Activated CD8-positive, alpha-beta memory T cell treated with anti-CD3 and anti-CD28 coated beads for 48 hours (primary cell): ENCODE data around the gene FGD6.
A peak's percentile ranks its signal among the peaks of the same experiment; 100 is the strongest.
"Not testable (repeated sequence)": the region's sequence is repeated elsewhere in the genome, so short reads cannot be mapped to it uniquely, and the experiment has no call there.

Source experiments
- DNase-seq, 3 experiments: peaks; one replicate each; pipeline ENCODE4 v3.0.0-alpha.2; 2020; ENCODE audit warnings: low read depth in 2 of 3, low spot score in 2 of 3

Gene FGD6

DNA sequence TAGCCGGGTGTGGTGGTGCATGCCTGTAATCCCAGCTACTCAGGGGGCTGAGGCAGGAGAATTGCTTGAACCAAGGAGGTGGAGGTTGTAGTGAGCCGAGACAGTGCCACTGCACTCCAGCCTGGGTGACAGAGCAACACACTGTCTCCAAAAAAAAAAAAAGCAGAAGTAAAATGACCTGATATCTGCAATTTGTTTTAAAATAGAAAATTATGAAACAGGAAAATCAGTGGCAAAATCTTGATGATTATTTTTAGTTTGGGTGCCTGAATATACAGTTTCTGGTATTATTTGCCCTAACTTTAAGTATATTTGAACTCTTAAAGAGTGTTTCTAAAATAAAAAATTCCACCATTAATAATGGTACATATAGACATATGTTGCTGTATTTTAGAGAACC is 121.4 kb downstream of the FGD6 start:
- DNase-seq, result not testable (repeated sequence)

DNA sequence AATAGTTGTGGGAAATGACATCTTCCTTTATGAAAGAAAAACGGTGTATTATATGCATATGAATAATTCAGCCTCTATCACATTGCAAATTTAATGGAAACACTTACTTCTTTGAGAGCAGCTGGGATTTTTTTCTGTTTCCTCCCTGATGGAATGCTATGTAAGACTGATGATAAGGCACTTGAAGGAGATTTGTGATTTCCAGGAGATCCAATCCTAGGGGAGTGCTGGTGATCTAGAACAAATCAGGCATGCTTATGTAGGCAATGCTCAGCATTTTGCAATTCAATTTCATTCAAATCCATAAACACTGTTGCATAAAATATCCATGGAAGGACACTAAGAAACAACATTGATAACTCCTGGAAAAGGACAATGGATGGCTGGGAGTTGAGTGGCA is 127.8 kb downstream of the FGD6 start:
- no peak for DNase-seq

DNA sequence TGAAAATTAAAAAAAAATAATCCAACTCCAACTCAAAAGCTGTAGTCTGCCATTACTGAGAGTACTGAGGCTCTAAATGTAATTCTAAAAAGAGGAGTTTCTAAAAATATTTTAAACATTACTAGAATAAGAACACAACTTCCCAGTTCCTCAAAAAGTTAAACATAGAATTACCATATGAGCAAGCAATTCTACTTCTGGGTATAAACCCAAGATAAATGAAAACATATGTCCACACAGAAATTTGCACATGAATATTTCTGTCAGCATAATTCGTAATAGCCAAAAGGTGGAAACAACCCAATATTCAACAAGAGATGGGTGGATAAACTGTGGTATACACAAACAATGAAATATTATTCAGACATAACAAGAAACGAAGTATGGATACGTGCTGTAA is 128.9 kb downstream of the FGD6 start:
- DNase-seq, result no peak

DNA sequence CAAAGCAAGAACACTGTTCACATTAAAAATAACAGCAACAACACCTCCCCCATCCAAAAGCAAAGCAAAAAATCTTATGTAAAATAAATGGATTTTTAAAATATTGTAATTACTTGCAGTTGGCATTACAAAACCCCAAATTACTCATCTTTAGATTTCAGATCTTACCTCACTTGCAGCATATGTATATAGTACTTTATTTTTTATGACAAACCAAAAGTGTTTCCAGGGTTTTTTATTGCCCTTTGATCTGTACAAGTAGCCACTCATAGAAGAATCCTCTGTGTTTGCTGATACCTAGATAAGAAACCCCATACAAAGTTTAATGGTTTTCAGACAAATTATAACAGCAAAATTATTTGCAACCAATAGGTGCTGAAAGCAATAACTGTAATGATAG is 131.7 kb downstream of the FGD6 start:
- DNase-seq, result no peak

DNA sequence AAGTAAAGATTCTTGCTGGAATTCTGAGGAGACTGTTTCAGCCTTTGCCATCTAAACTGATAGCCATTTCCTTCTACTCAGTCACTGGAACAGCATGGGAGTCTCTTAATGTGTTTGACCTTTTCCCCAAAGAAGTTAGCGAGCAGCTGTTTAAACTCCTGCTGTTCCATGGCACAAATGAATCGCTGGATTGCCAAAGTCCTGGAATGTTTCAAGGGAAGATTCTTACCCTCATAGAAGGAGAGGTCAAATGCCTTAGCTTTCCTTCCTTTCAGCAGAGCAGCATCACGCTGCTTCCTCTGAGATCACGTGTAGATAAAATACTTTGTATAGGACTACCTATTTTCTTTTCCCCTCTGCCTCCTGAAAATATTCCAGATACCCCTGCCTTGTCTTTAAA is 133.3 kb downstream of the FGD6 start:
- no peak for DNase-seq

DNA sequence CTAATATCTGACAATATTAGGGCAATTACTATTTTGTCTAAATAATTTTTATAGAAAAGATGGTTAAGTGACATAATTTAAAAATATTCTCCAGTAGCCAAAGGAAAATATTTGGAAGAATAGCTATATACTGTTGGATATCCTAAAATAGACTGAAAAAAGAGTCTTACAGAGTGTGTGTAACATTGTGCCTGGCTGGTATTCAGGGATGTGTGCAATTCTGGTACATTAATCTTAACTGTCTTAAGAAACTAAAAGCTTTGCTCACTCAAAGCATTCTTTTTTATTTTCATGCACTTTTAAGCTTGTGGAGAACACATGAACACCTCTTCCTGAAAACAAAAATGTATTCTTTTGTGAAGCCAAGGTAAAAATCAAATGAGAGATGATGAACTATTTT is 133.8 kb downstream of the FGD6 start:
- DNase-seq, result no peak

DNA sequence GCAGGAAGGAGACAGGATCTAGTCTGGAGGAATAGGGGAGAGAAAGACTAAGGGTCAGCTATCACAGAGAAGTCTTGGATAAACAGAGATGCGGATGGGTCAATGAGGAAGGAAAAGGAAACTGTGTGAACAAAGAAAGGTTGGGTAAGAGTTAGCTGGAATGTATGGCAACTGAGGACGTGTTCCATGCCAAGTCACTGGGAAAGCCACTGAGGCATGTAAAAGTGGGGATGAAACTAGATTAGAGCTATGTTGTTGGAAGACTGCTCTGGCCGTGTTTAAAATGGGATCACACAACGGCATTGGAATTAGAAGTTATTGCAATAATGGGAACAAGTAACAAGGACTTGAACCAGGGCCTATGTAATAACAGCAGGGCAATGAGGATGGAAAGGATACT is 139.9 kb downstream of the FGD6 start:
- no peak for DNase-seq

DNA sequence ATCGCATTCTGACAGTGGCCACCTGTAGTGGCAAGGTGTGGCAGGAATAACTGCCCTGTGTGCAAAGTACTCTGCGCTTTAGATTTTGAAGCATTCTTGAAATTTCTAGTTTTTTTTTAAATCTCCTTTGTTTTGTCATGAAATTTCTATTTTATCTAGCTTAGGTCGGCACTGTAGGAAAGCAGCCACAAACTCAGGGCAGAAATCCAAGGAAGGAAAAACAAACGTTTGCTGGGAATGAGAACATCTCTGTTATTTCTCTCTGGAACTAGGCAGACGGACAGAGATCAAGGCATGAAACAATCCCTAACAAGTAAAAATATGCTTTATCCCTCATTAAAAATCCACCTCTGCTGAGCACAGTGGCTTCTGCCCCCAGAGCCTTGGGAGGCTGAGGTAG is 142.5 kb downstream of the FGD6 start:
- no peak for DNase-seq

DNA sequence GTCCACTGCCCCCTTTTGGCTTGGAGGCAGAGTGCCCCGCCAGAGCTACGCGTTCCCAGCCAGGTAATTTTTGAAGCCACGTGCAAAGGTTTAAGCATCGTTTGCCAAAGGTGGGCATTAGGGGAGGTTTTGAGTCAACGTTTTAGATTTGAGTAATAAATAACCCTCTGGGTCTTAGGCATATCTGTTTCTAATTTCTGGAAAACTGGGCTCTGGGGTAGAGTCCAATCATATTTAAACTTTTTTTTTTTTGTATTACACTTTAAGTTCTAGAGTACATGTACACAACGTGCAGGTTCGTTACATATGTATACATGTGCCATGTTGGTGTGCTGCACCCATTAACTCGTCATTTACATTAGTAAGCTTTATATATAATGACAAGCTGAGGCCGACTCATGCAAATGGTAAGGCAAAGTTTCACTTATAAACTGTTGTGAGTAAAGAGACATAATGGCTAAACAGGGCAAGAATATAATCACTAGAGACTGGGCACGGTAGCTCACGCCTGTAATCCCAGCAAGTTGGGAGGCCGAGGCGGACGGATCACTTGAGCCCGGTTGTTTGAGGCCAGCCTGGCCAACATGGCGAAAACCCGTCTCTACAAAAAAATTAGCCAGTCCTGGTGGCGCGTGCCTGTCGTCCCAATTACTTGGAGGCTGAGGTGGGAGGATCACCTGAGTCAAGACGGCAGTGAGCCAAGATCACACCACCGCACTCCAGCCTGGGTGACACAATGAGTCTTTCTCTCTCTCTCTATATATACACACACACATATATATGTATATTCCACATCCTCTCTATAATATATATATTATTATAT is 143.4 kb downstream of the FGD6 start:
- no peak for DNase-seq

DNA sequence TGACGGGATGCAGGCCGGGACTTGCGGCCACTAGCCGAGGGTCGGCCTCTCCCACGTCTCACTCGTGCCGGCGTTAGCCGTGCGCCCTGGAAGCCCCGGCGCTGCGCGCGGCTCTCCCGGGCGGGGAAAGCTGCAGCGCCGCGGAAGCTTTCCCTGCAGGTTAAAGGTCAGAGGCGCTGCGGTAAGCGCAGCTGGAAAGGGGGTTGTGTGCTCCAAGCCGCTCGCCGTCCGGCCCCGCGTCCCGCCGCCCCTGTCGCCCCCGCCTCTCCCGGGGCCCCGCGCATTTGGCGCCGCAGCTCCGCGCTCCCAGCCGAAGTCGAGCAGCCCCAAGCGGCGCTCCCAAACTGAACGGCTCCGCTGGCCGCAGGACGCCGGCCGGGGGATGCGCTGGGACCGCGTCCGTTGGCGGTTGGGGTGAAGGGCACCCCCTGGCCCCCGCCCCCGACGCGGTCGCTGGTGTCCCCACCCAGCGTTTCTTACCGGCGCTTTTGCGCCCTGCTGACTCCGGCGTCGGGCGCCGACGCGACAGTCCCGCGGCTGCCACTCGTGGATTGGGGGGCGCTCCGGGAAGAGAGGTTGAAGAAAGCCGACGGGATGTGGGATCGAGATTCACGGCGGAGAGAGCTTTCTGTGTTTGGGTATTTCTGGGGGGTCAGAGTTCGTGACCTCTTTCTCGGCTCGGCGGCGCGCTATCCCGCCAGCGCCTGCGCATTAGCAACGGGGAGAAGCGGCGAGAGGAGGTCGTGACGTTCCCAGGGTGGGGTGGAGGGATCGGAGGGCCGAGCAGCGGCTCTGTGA is 144.2 kb downstream of the FGD6 start, which contains the start of gene NR2C1:
TSS of gene NR2C1 (minus strand) at position 719 of the 798 bp plus-strand sequence. CDS start 6,234 bp downstream, outside the sequence.
- peak; percentile 71 to 78 (median 74) for DNase-seq

DNA sequence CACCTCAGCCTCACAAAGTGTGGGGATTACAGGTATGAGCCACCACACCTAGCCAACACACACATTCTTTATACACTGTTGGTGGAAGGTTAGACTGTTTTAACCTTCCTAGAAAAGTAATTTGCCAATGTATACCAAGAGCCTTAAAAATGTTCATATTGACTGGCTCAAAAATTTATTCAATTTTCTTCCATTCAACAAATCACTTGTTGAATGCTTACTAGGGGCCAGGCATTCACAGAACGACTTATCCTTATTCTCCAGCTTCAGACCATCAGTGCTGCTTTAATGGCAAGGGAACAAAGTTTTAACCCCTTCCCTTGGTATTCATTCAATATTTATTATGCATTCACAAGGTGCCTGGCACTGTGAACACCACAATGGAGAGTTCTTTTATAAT is 146.9 kb downstream of the FGD6 start:
- no peak for DNase-seq

DNA sequence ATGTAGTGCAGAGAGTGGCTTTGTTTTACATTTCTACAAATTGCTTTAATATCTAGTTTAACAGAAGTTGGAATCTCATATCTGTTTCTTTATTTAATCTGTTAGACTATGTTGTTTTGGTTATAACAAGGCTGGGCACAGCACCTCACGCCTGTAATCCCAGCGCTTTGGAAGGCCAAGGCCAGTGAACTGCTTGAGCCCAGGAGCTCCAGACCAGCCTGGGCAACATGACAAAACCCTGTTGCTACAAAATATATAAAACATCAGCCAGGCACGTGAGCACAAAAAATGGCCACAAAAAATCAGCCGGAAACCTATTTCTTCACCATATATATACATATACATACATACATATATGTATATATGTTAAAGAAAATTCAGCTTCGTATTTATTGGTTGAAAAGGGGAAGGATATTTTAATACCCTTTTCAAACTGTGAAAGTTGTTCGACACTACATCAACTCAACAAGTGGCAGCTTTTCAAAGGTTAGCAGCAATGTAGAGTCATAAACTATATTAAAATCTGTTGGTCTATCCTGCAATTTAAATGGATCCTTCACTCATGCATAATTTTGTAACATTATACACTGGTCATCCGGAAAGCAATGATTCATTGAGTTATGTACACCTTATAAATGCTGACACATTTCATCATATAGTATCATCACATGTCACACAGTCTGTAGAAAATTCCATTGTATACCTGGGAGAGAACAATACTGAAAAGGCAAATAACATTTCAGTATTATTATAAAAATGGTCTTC is 151.0 kb downstream of the FGD6 start:
- no peak for DNase-seq

DNA sequence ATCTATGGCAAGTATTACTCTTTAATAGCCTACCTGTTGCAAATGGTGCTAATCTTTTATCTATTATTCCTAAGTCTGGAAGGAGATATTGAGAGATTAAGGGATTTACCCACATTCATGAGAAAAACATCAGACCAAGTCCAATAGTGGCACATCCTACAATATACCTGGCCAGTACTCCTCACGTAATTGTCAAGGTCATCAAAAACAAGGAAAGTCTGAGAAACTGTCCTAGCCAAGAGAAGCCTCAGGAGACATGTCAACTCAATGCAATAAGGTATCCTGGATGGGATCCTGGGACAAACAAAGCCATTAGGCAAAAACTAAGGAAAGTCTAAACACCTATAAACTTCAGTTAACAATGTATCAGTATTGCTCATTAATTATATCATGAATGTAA is 156.3 kb downstream of the FGD6 start:
- no peak for DNase-seq

DNA sequence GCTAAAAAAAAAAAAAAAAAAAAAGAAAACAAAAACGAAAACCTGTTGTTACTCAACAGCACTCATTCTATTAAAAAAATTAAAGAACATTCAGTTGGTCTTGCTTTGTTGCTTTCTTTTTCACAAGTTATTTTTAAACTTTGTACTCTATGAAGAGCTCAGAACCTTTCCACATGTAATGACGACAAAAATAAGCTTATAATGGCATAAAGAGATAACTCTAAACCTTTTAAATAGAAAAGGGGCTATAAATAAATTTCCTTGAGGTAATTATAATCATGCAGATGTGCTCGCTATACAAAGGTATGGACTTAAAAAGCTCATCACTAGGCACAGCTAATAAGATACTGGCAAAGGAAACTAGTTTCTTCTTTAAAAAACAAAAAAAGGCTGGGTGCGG is 157.3 kb downstream of the FGD6 start:
- no peak for DNase-seq

DNA sequence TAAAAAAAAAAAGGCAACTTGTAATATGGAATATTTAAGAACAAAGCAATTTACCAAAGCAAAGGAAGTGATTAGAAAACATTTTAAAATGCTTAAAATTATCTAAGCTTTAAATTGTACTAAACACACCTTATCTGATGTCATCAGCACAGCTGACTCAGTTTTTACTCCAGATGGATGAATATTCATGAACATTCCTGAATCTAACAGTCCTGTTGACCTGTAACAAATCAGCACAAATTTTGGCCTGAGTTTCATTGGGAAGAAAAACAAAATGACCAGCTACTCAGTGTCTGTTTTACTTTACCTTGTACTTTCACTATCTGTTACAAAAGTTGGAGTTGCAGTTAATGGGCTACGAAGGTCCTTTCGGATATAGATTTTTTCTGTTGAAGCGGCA is 159.8 kb downstream of the FGD6 start:
- DNase-seq, result no peak

DNA sequence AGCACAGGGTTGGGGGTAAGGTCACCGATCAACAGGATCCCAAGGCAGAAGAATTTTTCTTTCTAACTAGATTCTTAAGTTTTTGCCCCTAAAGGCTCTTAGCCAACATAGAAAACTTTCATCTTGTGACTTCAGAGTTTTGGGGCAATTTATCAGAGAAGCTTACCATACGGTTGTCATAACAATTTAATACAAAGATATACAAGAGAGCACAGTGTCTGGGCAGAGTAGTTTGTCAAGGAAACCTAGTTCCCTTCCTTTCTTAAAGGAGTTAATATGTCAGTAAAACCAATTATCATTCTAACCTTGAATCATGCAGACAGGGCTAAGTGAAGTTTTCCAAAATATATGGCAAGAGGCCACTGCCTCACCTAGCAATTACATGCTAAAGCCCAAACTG is 162.2 kb downstream of the FGD6 start:
- no peak for DNase-seq

DNA sequence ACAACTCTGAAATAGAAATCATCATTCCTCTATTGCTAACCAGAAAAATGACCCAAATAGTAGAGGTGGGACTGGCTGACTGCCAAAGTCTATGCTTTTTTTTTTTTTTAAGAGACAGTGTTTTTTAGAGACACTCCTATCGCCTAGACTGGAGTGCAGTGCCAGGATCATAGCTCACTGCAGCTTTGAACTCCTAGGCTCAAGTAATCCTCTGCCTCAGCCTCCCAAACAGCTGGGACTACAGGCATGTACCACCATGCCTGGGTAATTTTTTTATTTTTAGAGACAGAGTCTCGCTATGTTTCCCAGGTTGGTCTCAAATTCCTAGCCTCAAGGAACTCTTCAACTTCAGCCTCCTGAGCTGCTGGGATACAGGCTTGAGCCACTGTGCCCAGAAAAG is 163.1 kb downstream of the FGD6 start:
- DNase-seq, result no peak

DNA sequence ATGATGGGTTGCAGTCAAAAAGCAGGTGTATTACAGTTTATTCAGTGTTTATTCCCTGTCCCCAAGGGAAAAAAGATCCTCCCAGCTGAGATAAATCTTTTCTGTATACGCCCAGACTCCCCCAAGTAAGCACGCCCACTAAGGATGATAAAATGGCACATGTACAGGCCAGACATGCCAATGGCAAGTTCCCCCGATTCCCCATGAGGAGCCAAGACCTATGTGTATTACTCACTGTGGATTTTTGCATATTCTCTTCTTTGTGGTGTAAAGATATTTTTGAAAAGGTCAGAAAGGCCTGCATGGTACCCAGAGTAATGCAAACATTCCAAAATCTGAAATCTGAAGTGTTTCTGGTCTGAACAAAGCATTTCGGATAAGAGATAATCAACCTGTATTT is 166.0 kb downstream of the FGD6 start:
- no peak for DNase-seq

DNA sequence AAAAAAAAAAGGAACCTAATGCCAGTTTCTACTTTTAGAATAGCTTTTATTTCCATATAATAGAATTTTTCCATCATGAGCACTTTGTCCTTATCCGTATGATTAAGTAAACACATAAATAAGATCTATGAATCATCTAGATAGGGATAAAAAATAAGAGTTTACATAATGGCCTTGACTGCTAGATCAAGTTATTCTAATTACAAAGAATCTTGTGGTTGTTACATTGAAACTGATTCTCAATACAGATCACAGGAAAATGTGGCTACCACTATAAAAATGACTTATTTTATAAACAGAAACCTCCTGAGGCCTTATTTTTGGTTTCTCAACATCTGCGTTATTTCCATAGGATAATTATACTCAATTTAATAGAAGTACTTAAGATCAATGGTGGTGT is 179.4 kb downstream of the FGD6 start:
- DNase-seq, result no peak

DNA sequence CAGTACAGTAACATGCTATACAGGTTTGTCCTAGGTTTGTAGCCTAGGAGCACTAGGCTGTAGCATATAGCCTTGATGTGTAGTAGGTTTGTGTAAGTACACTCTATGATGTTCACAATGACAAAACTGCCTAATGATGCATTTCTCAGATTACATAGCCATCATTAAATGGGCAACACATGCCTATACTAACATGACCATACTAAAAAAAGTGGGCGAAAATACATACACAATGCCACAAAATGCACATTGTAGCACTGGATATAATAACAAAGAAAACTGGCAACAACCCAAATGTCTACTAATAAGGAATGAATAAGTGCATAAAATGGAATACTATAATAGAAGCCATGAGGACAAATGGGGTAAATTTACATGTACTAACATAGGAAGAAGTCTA is 182.5 kb downstream of the FGD6 start:
- DNase-seq, result no peak
